NCI-H2196 (cell line): Measurements from ENCODE around the gene SLC6A12.

Experiments used
- DNase-seq: peaks from one replicate; lab custom pipeline; 2025; ENCODE audit not compliant: unreplicated experiment; lab: John Stamatoyannopoulos, UW

The SLC6A12 gene

DNA sequence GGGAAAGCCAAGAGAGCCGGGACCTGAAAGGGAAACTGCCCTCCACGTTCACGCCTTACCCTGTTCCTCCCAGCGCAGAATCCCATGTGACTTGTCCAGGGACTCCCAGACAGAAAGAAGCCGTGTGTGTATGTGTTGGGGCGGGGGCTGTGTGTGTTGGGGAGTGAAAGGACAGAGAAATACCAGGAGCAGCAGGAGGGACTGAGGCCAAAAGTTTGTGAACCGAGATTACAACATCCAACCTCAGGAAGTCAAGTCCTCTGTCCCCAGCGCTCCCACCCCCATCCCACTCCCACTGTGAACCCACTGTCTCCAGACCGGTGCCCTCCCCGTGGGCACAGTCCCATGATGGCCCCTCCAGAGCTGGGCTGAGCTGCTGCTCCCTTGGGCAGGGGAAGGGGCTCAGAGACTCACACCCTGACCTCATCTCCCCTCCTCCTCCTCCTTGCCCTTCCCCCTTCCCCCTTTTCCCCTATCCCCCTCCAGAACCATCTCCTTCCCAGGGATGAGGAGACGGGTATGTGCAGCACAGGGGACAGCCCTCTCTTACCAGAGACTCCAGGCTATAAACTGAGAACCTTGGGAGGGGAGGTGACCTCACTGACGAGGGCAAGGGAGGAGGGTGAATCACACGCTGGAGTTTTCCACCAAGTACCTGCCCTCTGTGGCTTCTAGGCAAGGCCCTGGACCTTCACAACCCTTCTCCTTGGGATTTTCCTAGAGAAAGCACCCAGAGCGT lies at the start of gene SLC6A12:
SLC6A12 (minus strand) TSS at position 155 of the 739 bp plus-strand sequence. CDS start 4,171 bp downstream, outside the sequence.
- no peak for DNase-seq

DNA sequence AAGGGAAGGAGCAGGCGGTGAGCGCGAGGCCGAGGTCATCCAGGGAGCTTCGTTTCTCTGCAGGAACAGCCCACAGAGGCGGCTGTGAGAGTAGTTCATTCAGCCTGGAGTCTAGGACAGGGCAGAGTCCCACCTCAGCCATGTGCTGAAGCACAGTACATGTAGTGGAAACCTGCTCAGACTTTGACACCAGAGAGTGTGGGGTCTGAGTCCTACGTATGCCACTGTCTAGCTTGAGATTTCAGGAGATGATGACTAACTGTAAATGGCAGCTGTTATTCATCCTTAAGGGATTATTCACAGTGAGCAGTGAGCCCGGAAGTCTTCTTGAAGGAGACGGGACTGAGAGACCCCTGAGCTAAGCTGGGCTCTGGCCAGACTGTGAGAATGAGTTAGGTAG lies 49.6 kb upstream of the SLC6A12 start:
- DNase-seq: no peak

GRCh38 chr12:262817-263216 lies 48.9 kb upstream of the SLC6A12 start, which contains the start of gene SLC6A13:
SLC6A13 (minus strand) TSS chr12:262836; CDS start chr12:260052, 2,784 bp downstream.
- DNase-seq: no peak

- no peak for DNase-seq
Measured at GRCh38 chr12:262113-262512, 48.2 kb upstream of the SLC6A12 start.

DNA sequence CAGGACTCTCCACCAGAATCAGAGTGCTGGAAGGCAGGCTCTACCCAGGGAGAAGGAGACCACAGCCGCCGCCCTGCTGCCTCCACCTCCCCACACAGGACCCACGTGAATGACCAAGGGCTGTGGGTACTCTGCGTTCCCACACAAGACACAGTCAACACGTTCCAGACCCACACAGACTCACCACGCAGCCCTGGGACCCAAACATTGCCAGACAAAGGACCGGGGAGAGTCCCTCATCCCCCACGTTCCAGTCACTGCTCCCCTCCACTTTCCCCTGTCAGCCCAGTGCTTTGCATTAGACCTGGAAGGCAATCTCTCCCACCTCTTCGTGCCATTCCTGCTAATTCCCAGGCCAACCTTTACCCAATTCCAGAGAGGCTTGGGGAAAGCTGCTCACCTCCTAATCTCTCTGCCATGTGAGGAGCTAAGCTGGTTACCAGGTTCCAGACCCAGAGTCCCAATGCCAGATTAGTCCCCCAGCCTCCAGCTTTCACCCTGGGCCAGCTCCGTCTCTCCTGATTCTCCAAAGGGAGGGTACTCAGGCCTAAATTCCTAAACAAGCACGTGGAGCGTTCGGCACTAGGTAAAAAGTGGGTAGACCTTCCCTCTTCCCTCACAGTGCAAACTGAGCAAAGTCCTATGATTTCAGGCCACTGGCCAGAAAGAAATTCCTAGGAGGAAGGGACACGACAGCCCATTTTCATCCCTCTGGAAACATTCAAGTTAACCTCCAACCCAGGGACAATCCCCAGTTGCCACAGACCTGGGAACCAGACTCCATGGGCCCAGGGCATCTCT lies 43.8 kb upstream of the SLC6A12 start:
- no peak for DNase-seq

GRCh38 chr12:256958-257357 lies 43.0 kb upstream of the SLC6A12 start:
- no peak for DNase-seq

DNA sequence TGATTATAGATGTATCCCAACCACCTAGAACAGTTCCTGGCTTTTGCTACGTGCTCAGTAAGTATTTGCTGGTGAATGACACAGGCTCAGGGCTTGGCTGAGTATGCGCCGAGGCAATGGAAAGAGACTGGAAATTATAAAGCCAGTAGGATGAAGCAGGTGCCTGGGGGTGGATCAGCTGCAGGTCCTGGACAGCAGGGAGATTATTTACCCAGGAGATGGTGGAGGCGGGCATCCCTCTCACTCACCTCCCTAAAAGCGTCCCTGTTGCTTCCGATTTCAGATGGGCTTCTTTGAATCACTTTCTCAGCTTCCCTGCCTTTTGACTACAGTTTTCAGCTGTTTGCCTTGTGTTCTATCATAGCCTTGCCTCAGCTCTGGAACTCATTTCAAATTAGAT lies 42.3 kb upstream of the SLC6A12 start:
- no peak for DNase-seq

- DNase-seq: no peak
Measured at GRCh38 chr12:254912-255311, 41.0 kb upstream of the SLC6A12 start.

DNA sequence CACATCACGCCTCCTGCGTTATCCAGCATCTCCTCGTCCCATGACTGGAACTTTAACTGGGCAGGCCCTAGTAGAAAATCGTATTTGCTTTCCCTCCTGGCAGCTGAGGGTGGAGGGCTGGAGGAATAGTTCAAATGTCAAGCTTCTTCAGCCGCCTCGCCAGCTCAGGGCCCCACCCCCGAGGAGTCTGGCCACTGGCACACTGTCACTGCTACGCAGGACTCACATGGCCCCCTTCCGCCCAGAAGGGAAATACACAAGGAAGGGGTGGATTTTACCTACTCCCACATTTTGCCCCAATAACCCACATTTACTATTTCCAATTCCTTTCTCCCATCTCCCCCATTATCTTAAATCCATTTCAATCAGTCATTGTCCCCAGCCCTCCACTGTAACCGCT lies 40.1 kb upstream of the SLC6A12 start:
- DNase-seq: no peak

DNA sequence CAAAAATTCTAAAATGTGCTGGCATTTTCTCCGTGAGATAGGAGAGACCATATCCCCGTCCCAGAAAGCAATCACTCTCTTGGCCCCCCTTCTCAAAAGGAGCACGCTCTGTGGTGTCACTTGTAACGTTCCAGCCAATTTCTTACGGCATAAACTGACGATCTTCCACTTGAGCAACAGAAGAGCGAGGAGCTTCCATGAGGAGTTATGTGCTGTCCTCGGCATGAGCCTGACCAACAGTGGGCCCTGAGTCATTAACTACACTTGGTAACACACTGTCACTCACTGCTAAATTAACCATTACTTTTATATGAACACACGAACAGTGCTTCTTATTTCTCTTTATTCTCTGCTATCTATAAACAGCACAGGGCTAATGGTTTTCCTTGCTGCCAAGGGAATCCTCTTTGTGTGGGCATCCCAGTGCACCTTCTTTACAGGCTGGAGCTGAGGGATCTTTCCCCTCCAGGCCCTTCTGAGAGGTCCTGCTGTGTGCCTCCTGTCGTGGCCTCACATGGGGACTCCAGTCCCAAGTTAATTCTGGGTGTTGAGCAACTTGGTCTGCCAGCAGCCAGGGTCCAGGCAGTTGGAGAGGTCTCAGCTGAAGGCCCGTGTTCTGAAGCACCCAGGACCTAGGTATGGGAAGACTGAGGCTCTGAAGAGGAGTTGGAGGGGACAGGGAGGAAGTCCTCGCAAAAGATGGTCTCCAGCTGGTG lies 39.3 kb upstream of the SLC6A12 start:
- no peak for DNase-seq

- DNase-seq: no peak
Measured at GRCh38 chr12:252636-253035, 38.7 kb upstream of the SLC6A12 start.

DNA sequence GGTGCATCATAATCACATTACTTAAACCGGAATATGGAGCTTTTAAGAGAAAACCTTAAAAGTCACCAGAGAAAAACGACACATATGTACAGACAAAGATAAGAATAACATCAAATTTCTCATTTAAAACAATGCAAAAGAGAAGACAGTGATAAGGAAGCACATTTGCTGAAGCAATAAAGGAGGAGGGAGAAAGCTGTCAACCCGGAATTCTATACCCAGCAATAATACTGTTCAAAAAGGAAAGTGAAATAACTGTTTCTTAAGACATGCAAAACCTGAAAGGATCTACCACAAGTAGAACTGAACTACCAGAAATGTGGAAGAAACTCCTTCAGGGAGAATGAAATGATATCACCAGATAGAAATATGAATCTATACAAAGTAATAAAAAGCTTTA lies 33.3 kb upstream of the SLC6A12 start:
- no peak for DNase-seq

DNA sequence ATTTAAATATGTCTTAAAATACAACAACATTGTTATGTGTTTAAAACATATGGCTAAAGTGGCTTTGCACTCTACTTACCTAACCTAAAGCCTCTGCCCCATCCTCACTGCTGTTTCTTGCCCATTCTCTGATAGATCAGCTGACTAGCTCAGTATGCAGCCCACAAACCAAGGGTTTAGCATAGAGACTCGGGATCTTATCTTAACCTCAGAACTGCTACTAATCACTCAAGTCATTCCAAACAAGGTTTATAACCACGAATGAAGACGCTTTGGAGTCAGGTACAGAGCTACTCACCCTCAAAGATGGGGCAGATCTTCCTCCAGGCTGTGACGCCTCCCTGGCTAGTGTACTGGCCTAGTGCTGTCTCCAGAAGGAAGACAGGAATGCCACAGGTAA lies 29.4 kb upstream of the SLC6A12 start:
- no peak for DNase-seq

DNA sequence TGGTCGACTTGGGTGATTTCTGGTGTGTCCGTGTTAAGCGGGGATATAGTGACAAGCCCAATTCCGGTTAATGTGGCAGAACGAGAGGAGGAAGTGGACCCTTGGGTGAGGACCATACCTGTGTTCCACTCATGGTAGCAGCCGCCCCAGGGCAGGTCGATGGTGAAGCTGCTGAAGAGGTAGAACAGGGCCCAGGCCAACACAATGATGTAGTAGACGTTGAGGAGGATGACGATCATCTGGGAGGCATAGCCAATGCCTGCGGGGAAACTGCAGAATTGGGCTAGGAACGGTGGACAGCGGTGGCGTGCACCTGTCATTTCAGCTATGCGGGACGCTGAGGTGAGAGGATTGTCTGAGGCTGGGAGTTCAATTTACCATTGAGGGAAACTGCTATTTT lies 28.5 kb upstream of the SLC6A12 start:
- no peak for DNase-seq

GRCh38 chr12:241266-241665 lies 27.3 kb upstream of the SLC6A12 start:
- no peak for DNase-seq

DNA sequence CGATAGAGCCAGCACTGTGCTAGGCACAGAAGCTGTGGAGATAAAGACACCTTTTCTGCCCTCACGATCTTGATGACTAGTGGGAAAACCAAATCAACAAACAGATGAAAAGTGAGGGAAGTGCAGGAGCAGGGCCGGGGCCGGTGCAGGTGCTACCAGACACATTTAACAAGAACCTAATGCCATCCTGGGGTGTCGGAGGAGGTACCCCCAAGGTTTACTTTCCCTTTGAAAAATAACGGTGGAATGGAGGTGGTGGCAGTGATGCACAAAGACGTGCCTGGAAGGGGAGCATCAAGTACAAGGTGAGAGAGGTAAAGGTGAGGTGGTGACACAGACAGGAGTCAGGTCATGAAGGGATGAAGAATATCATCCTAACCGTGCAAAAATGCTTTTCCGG lies 26.6 kb upstream of the SLC6A12 start:
- no peak for DNase-seq

GRCh38 chr12:238736-239398 lies 24.9 kb upstream of the SLC6A12 start:
- no peak for DNase-seq

DNA sequence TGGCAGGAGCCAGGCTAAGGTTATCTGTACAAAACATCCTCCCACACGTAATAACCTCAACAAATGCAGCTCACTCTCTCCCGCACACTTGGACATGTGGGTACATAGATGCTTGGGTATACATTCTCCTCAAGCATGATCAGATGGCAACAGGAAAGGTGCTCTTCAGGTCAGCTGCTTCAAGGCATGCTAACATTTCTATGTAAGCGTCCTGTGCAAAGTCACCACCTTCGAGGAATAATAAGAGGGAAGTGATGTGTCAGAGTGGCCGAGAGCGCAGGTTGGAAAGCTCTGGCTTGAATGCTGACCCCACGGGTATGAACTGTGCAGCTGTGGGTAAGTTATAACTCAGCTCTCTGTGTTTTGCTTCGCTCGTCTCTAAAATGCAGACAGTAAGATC lies 24.2 kb upstream of the SLC6A12 start:
- no peak for DNase-seq

DNA sequence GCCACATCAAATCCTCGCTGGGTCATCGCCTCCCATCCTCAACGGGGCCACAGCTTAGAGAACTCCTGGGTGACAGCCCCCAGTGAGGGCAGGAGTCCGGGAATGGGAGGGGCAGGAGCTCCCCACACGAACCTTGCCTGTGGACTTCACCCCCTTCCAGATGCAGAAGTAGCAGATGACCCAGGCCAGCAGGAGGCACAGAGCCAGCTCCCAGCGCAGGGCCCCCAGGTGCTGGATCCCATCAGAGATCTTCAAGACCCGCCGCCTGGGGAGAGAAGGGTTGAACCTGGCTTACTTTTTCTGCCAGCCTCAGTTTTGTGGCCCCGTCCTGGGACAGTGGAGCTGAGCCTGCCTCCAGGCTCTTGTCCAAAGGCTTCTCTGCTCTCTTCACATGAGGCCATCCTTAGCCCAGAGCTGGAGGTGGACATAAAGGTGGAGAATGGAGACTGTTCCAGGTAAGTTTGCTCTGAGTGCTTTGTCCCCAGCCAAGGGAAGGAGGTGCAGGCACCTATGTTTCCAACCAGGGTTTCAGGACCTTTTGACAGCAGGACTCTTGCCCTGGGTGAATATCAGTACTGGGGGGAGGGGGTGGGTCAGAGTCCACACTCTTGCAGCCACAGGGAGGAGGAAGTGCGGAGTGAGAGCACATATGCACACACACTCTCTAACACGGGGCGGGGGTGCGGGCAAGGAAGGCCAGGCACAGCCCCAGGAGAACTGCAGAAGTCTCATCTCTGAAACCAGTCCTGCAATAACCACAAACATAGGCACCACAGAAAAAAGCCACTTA lies 23.3 kb upstream of the SLC6A12 start:
- no peak for DNase-seq

DNA sequence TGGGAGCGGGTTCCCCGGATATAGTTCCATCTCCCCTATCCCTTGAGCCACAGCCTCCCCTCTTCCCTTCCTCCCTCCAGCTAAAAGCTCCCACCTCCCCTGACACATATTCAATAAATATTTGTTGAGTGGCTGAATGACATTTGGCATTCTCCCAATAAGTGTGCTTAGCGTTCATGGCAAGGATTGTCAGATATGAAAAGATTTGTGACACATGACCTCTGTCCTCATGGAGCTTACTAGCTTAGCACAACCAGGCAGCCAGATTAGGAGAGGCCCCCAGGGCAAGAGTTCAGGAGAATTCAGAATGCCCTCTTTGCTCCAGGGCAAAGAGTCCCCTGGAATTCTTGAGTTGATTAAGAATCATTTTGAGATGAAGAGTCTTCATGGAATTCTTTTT lies 22.5 kb upstream of the SLC6A12 start:
- no peak for DNase-seq
